Upper lobe of left lung (tissue), 6 donors: ENCODE data around the gene IGSF3. TPM values are rescaled to one million over a fixed set of nuclear protein-coding genes. Genes with fewer than 3 reads are reported as not detected.

Source experiments
- ATAC-seq, 2 donors: fragments of 200-7000 bp; cut with Tn5 transposase; one replicate each; pipeline ENCODE4 v1.9.1; 2022; ENCODE audit warnings: mild to moderate bottlenecking in 2 of 2, moderate library complexity in 2 of 2; ENCODE audit not compliant: low FRiP score in 2 of 2
- DNase-seq, 2 donors: peaks; one replicate each; pipeline ENCODE4 v3.0.0-alpha.2; 2019 to 2020
- H3K27ac ChIP-seq, 4 donors: fragments of 200-600 bp; sonication (generic); one replicate each; pipeline ENCODE4 v1.5.1; 2016 to 2019
- H3K27me3 ChIP-seq, 4 donors: fragments of 200-600 bp; sonication (generic); one replicate each; pipeline ENCODE4 v1.5.1; 2017 to 2019
- H3K36me3 ChIP-seq, 4 donors: fragments of 200-600 bp; sonication (generic); one replicate each; pipeline ENCODE4 v1.5.1; 2016 to 2019
- H3K4me1 ChIP-seq, 4 donors: fragments of 200-600 bp; sonication (generic); one replicate each; pipeline ENCODE4 v1.5.1; 2018 to 2019
- H3K4me3 ChIP-seq, 4 donors: fragments of 200-600 bp; sonication (generic); one replicate each; pipeline ENCODE4 v1.5.1; 2017 to 2019; ENCODE audit warnings: mild to moderate bottlenecking in 2 of 4, moderate library complexity in 1 of 4
- H3K9me3 ChIP-seq, 4 donors: fragments of 200-600 bp; sonication (generic); one replicate each; pipeline ENCODE4 v1.5.1; 2018 to 2019
- EP300 ChIP-seq, 4 donors: sonication (generic); formaldehyde crosslinking; IDR thresholded peaks; one replicate each; pipeline ENCODE4 v1.5.1; 2017; ENCODE audit warnings: antibody characterized with exemption in 4 of 4, control low read depth in 2 of 4
- POLR2A ChIP-seq, 4 donors: fragments of 450-650 bp; IDR thresholded peaks; one replicate each; pipeline ENCODE4 v1.5.1; 2016 to 2017; ENCODE audit warnings: antibody characterized with exemption in 4 of 4, mild to moderate bottlenecking in 2 of 4
- POLR2AphosphoS5 ChIP-seq, 2 donors: sonication (generic); formaldehyde crosslinking; IDR thresholded peaks; one replicate each; pipeline ENCODE4 v1.5.1; 2017; ENCODE audit warnings: antibody characterized with exemption in 2 of 2
- WGBS, 2 donors: methylation state at CpG; one replicate each; pipeline ENCODE4 v1.1.5; 2017 to 2018; 5-methylcytosine and 5-hydroxymethylcytosine counted together
- total RNA-seq, 6 donors: library from RNA; depleted of rRNA in 4 of 6; stranded (reverse); fragments of >200 nt in 4 of 6; gene quantifications; one replicate each; pipeline versions ENCODE4 v1.1.0 to v1.2.1, GENCODE V29; 2016 to 2021
- TF ChIP-seq, protein P1 (sequence below), 6 experiments: fragments of 450-650 bp in 4 of 6; fragments of 200-600 bp in 2 of 6; sonication (generic) in 2 of 6; IDR thresholded peaks; one replicate each; pipeline ENCODE4 v1.5.1; 2016 to 2019; ENCODE audit warnings: antibody characterized with exemption in 6 of 6
- donor health status: DM: no; HTN: no; CAD: no; lungs with moderate emphysema.
- donor health status: DM: no; HTN: yes; CAD: no; lungs with severe emphysema.

Gene IGSF3
- total RNA-seq, 6 donors from 2014 or later: 15.1 to 28.3 (median 23.7) TPM

DNA sequence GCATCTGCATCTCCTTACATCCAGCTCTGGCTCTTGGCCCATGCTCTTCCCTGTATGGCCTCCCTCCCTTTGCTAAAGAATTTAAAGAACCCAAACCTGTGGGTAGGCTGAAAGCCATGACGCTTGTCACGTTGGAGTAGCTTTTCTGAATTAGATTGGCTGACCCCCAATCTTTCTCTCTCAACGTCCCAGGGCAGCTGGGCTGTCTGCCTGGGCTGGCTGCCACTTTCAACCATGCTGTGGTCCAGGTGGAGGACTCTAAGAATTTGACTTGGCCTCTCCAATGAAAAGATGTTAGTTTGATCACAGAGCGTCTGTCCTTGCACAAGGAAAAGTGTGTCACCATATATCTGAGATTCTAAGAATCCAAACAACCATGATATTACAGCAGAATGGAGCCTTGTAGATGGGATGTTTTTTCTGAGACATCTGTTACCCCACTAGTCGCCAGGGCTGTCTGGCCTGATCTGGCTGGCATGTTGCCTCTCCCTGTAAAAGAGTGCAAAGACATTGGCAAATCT, 6.5 kb upstream of the IGSF3 start:
- TF ChIP-seq, protein P1, sequence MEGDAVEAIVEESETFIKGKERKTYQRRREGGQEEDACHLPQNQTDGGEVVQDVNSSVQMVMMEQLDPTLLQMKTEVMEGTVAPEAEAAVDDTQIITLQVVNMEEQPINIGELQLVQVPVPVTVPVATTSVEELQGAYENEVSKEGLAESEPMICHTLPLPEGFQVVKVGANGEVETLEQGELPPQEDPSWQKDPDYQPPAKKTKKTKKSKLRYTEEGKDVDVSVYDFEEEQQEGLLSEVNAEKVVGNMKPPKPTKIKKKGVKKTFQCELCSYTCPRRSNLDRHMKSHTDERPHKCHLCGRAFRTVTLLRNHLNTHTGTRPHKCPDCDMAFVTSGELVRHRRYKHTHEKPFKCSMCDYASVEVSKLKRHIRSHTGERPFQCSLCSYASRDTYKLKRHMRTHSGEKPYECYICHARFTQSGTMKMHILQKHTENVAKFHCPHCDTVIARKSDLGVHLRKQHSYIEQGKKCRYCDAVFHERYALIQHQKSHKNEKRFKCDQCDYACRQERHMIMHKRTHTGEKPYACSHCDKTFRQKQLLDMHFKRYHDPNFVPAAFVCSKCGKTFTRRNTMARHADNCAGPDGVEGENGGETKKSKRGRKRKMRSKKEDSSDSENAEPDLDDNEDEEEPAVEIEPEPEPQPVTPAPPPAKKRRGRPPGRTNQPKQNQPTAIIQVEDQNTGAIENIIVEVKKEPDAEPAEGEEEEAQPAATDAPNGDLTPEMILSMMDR (IDR thresholded peaks at IDR 0.05): no peak
- TF ChIP-seq EP300 (IDR thresholded peaks at IDR 0.05) (no peak), POLR2AphosphoS5 (IDR thresholded peaks at IDR 0.05) (no peak), POLR2A (IDR thresholded peaks at IDR 0.05) (no peak)
- Histone ChIP-seq H3K27me3 (no peaks in the 10 kb centered on the region), H3K4me1 (no peaks in the 10 kb centered on the region), H3K27ac (no peak overlapping the region), H3K4me3 (no peak overlapping the region), H3K9me3 (no peaks in the 10 kb centered on the region), H3K36me3 (no peaks in the 10 kb centered on the region)
- WGBS, 2 donors: 55 to 59% methylated on average over 5 of the region's 5 CpGs
- ATAC-seq: no peak
- DNase-seq: no peak

DNA sequence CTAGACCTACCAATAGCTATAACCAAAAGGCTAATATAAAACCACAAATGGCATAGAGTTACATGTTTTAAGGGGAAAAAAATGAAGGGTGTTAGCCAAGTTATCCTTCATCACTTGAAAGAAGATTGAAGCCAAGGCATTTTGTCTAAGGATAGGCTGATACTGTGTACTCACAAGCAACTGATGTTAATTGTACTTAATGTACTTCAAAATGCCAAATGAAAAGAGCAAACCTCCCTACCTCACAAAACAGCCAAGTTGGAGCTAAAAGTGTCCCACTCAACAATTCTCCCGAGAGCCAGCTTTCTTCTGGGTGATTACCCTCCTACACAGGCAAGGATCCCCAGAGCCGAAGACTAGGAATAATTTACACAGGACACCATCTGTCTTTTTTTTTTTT, 4.4 kb upstream of the IGSF3 start:
- 72 to 76% methylated on average over 2 of the region's 2 CpGs for WGBS, 2 donors
- DNase-seq (no peak), ATAC-seq (peak in 1 of 2 donors; percentile 53)
- peaks cover 6 to 13% (median 11%) of the 10 kb centered on the region in 4 donors for H3K4me1 ChIP-seq
- no peaks in the 10 kb centered on the region for H3K9me3 ChIP-seq
- H3K36me3 ChIP-seq: no peaks in the 10 kb centered on the region
- no peak overlapping the region for H3K27ac ChIP-seq
- H3K27me3 ChIP-seq: peaks cover 0 to 9% (median 2%) of the 10 kb centered on the region in 4 donors
- H3K4me3 ChIP-seq: no peak overlapping the region
- no peak for TF ChIP-seq POLR2AphosphoS5 (IDR thresholded peaks at IDR 0.05)

DNA sequence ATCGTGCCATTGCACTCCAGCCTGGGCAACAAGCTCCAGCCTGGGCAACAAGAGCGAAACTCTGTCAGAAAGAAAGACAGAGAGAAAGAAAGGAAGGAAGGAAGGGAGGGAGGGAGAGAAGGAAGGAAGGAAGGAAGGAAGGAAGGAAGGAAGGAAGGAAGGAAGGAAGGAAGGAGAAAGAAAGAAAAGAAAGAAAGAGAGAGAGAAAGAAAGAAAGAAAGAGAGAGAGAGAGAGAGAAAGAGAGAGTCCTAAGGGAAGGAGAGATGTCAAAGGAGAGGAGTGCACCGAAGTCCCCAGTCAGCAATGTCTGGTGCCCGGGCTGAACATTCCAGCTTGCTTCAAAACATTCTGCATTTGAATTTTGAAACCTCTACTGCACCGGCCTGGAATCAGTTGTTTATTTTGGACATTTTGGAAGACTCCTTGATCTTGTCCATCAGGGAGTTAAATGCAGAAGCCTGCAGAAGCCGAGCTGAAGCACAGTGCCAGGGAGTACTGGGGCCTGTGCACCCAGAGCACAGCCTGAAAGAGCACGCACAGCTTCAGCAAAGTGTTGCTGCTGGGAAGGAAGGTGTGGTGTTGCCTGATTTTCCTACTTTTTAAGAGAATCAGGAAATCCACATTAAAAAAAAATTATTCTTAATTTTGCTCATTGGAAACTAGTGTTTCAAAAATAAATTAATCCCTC, 3.7 kb upstream of the IGSF3 start:
- Histone ChIP-seq H3K27me3 (peaks cover 0 to 10% (median 3%) of the 10 kb centered on the region in 4 donors), H3K9me3 (no peaks in the 10 kb centered on the region), H3K27ac (no peak overlapping the region), H3K36me3 (no peaks in the 10 kb centered on the region), H3K4me3 (no peak overlapping the region), H3K4me1 (peaks cover 12 to 20% (median 15%) of the 10 kb centered on the region in 4 donors)
- ATAC-seq: no peak
- no peak for TF ChIP-seq EP300 (IDR thresholded peaks at IDR 0.05)
- TF ChIP-seq POLR2AphosphoS5 (IDR thresholded peaks at IDR 0.05): no peak
- TF ChIP-seq POLR2A (IDR thresholded peaks at IDR 0.05): no peak
- TF ChIP-seq, protein P1 (IDR thresholded peaks at IDR 0.05): no peak
- WGBS, 2 donors: 55 to 68% methylated on average over 7 of the region's 7 CpGs
- DNase-seq: no peak

DNA sequence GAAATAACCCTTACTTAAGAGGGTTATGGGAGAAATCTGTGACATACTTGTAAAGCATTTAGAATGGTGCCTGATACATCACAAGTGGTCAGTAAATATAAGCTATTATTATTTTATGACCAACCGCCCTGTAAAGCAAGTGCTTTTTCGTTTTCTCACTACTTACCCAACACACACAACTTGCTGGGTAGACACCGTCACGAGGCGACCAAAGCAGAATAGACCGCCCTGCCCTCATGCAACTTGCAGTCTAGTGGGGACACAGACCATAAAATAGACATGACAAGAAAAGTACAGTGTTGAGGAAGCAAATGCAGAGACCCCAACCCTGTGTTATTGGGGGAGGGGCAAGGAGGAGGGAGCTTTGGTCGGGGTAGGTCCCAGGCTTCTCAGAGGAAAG, 744 bp upstream of the IGSF3 start:
- Histone ChIP-seq H3K4me1 (peaks cover 12 to 21% (median 15%) of the 10 kb centered on the region in 4 donors), H3K4me3 (no peak overlapping the region), H3K27me3 (peaks cover 0 to 10% (median 3%) of the 10 kb centered on the region in 4 donors), H3K36me3 (no peaks in the 10 kb centered on the region), H3K9me3 (no peaks in the 10 kb centered on the region), H3K27ac (peak overlapping the region in 1 of 4 donors; percentile 74)
- no peak for DNase-seq
- no peak for ATAC-seq
- TF ChIP-seq POLR2AphosphoS5 (IDR thresholded peaks at IDR 0.05) (no peak), POLR2A (IDR thresholded peaks at IDR 0.05) (no peak)
- 88 to 90% methylated on average over 7 of the region's 7 CpGs for WGBS, 2 donors

DNA sequence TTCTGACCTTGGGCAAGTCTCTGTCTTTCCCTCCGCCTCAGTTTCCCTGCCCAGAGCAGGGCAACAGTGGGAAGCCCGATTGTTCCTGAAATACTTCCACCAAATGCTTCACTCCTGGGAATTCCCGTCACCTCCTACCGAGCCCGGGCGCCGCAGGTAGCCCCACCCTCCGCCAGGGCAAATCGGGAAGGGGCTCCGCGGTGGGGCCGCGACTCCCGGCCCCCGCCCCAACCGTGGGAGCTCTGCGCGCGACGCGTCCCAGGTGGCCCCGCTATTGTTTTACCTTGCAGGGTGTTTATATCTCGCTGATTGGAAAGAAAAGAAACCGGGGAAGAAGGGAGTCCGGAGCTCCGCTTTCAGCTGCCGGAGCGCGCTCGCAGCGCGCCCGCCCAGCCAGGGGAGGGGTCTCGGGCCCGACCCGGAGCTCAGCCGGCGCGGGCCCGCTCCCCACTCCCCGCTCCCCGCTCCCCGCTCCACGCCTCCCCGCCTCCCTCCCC, 407 bp downstream of the IGSF3 start:
- TF ChIP-seq, protein P1 (IDR thresholded peaks at IDR 0.05): peak in 1 of 6 experiments; percentile 12
- TF ChIP-seq EP300 (IDR thresholded peaks at IDR 0.05): no peak
- Histone ChIP-seq H3K4me3 (peak overlapping the region; percentile 60 to 72 (median 66)), H3K27ac (peak overlapping the region in 3 of 4 donors; percentile 19 to 74 (median 42)), H3K36me3 (no peaks in the 10 kb centered on the region), H3K27me3 (peaks cover 0 to 10% (median 3%) of the 10 kb centered on the region in 4 donors), H3K4me1 (peaks cover 12 to 21% (median 15%) of the 10 kb centered on the region in 4 donors), H3K9me3 (no peaks in the 10 kb centered on the region)
- DNase-seq (peak in 1 of 2 donors; percentile 28), ATAC-seq (no peak)
- 1% methylated on average over 45 of the region's 45 CpGs; no CpG with 5 or more reads in 1 of the 2 donors for WGBS, 2 donors
